GM12801 (cell line): ENCODE measurements around the gene TENM3.

ENCODE experiments used
- CTCF ChIP-seq: IDR thresholded peaks from one replicate; pipeline ENCODE4 v1.5.1; 2011; ENCODE audit warnings: control low read depth; ENCODE audit not compliant: insufficient read length; ENCODE audit errors: extremely low read depth

TENM3 gene

GRCh38 chr4:182382941-182383340 is 139.7 kb downstream of the TENM3 start:
- no peak for TF ChIP-seq CTCF

DNA sequence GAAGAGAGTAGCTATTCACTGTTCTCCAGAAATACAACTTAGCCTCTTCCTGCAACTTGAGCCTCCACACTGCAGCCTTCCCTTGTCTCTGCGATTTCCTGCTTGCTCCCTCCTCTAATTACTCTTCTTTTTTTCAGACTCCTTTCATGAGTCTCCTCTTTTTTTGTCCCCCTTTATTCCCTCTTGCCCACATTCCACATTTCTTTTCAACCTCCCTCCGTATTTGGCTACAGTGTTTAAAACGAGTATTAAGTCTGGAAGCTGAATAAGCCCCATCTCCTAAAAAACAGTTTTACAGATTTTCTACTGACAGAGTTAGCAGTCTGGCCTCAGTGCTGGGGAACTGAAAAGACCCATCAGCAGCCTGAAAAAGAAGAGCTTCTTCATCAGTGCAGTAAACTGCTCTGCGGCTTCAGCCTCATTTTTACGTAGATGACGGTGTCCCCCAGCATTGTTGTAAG is 141.5 kb downstream of the TENM3 start:
- no peak for TF ChIP-seq CTCF

- TF ChIP-seq CTCF, result no peak
Observed at GRCh38 chr4:182385897-182386296, 142.7 kb downstream of the TENM3 start.

DNA sequence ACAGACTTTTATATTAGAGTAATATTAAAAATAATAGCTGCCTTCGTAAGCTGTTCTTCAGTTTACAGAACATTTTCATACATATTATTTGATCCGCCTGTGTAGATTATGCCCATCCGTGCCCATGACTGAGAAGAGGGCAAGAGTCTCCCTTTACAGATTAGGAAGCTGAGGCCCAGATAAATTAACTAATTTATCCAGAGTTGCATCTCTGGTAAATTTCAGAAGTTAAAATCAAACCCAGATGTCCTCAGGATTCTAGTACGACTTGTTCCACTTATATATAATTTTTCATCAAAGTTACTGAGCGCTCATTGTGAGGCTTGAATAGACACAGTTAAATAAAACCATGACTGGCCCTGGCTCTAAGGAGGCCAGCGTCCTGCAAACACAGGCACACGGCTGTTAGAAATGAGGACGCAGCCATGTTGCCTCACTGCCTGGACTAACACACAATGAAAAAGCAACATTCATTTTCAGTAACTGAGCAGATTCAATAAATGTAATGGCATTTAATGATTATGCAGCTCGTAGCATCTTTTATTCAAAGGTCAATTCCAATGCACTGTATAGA is 148.0 kb downstream of the TENM3 start:
- TF ChIP-seq CTCF, result no peak

GRCh38 chr4:182394181-182394580 is 151.0 kb downstream of the TENM3 start:
- TF ChIP-seq CTCF, result no peak

DNA sequence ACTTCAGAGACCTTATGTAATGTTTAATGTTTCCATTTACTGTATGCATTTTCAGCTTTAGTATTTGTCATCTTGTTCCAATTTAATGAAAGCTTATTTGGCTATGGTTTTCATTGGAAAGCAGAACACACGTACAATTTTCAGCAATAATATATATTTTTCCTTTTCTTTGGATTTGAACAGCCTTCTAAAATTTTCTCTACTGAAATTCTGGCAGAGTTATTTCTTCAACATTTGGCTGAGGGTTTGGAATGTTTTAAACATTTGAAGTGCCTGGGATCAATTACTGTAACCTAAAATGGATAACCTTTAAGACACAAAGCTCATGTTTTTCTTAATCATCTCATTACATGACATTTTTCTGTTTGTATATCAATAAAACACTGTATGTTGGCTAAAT is 156.9 kb downstream of the TENM3 start:
- no peak for TF ChIP-seq CTCF

- no peak for TF ChIP-seq CTCF
Observed at GRCh38 chr4:182400790-182401189, 157.6 kb downstream of the TENM3 start.

DNA sequence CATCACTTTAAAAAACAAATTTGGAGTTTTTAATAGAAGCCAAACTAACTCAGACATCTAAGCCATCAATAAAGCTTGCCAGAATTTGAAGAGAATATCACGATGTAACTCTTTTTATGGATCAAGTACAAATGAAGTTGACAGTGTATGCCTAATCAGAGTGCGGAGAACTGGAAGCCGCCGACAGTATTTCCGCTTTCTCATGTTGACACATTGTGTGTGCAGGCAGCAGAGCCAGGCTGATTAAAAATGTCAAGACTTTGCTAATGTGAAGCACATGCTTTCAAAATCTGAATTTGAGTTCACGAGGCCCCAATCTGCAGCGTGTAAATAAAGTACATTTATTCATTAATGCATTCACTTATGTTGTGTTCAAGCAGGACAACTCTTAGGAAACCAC is 161.2 kb downstream of the TENM3 start:
- no peak for TF ChIP-seq CTCF
